GM18519 (cell line): ENCODE measurements around the gene UBE2H.
"Not testable (repeated sequence)": the region's sequence is repeated elsewhere in the genome, so short reads cannot be mapped to it uniquely, and the experiment has no call there.

Experiments used
- ATAC-seq: cut with Tn5 transposase; IDR thresholded peaks from one replicate; pipeline ENCODE4 v1.9.1; 2021; ENCODE audit warnings: mild to moderate bottlenecking, moderate library complexity; ENCODE audit not compliant: unreplicated experiment, low FRiP score

Gene UBE2H

DNA sequence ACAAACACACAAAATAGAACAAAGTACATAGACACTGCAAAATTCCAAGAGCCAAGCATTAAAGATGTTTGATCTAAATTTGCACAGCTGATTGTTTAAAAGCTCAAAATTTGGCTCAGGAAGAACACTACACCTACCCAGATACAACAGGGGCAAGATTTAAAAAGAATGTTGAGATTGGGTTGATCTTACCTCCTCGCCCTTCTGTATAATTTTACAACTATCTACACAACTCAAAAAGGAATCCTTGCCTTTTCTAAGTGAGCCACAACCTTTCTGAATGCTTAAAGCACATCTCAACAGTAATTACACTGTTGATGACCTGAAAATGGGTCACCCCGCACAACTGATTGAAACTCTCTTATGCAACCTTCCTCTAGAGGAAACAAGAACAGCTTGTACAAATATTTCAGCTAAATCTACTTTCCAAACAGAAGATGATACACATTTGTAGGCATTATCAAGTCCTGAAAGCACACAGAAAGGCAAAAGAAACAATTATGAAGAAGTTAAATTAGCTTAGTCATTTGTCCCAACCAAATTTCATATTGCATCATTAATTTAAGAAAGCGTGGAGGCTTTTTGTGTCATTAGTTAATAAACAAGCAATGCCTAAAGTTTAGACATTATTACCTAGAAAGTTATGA is 75.5 kb downstream of the UBE2H start:
- no peak for ATAC-seq

GRCh38 chr7:129875745-129876411 is 76.9 kb downstream of the UBE2H start:
- ATAC-seq: no peak

- ATAC-seq: no peak
These were observed 77.6 kb downstream of the UBE2H start for GRCh38 chr7:129875160-129875559.

DNA sequence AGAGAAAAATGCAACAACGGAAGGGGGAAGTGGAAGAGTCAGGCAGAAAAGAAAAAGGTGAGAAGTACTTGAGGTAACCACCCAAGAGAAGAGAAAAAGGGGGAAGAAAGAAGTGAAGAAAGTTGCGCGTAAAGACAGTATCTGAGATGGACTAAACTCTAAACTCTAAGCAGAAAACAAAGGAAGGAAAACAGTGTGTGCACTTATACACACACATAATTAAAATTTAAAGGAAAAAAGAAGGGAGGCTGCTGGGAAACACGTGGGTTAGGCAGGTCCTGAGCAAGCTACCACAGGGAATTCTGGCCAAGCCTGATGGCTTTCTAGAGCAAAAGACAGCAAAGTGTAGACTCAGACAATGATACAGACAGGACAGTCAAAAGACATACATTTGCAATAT is 78.0 kb downstream of the UBE2H start:
- no peak for ATAC-seq

DNA sequence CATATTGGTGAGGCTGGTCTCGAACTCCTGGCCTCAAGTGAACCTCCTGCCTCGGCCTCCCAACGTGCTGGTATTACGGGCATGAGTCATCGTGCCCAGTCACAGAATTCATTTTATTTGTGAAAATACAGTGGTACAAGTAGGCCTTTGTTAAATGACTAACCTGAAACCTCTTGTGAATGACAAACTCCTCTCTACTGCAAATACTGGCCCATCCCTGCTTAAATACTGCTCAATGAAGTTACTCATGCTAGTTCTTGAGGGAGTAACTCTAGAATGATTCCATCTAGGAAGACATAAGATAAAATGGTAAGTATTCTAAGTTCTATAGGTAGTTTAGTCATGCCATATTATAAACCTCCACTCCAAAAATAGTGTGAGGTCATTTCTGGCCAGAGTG is 80.7 kb downstream of the UBE2H start:
- no peak for ATAC-seq

DNA sequence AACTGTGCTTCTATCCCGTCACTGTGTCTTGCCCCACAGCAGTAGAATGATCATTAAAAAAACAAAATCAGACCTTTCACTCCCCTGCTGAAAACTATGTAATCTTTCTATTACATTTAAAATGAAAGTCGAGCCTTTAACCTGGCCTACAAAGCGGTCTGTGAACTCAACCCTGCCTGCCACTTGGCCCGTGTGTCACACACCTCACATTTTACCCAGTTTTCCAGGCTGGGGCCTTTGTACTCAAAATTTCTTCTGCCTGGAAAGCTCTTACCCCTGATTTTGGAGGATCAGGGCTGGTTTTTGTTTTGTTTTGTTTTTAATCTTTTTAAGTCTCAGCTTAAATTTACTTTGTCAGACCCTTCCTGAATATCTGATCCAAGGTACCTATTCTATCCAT is 82.1 kb downstream of the UBE2H start:
- ATAC-seq: no peak

- no peak for ATAC-seq
These were observed 86.5 kb downstream of the UBE2H start for GRCh38 chr7:129866251-129866650.

- ATAC-seq: no peak
These were observed 86.9 kb downstream of the UBE2H start for GRCh38 chr7:129865925-129866201.

DNA sequence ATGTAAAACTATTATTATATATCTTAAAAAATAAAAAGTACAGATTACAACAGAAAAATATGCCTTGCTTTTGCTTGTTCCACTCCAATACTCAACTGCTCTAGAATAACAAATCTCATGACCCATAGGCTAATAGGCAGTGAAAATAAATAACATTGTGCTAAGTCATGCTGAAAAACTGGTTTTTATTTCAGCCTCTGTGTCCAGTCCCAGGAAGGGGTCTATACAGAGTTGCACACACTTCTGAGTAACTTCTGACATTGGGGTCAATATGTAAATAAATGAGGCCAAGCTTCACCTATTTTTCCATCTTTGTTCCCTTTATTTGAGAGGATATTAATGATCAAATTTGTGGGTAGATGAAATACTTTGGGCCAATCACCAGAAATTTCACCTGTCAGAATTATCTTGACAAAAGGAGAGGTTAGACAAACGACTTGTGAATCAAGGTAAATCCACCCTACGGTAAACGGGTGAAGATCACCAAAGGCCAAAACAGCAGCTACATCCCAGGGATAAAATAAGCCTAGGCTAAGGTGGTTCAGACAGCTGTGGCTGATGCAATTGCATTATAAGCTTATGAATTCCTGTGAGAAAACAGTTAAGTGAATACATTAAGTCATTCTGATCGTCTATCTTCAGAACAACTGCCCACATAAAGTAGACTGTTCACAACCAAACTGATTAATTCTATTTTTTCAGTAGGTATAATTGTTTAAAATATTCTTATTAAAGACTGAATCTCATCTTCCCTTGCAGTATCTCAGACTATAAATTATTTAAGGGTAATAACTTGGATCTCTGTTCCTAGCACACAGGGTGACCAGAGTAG is 87.5 kb downstream of the UBE2H start:
- ATAC-seq: no peak

DNA sequence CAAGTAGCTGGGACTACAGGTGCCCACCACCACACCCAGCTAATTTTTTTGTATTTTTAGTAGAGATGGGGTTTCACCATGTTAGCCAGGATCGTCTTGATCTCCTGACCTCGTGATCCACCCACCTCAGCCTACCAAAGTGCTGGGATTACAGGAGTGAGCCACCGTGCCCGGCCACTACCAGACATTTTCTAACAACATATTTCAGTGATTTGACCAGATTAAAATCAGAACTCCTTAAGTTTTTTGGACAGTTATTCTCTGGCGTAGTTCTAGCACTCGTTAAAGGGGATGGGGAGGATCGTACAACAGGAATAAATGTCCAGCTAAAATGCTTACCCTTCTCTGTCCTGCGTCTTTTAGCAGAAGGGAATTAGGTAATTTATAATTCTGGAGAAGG is 88.1 kb downstream of the UBE2H start:
- not testable (repeated sequence) for ATAC-seq

DNA sequence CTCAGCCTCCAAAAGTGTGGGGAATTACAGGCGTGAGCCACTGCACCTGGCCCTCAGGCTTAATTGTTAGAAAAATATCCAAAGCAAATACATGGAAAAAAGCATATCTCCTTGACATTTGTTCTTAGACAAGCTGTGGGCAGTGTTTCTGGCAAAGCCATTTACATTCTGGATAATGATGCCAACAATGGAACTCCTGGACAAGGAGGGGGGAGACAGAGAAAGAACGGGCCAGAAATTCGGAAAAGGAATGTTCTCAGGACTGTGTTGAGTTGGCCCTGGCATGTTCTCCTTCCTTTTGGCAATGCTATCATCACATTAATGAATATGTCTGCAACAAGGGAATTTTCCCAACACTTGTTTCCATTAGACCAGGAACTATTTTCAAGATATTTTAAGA is 88.7 kb downstream of the UBE2H start:
- no peak for ATAC-seq

DNA sequence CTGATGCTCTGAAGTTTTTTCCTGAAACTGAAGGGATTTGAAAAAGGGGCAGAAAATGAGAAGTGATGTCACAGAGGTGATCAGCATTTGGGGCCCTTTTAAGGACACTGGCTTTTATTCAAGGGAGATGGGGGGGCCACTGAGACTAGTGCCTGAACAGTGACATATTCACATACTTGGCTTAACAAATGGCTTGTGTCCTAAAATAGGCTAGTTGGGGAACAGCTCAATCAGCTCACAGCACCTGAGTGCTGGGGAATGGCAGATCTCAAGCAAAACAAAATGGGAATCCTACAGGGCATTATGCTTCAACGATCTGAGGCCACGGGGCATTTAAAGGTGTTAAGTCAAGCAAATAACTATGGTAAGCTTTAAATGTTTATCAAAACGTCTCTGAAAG is 90.1 kb downstream of the UBE2H start:
- no peak for ATAC-seq

DNA sequence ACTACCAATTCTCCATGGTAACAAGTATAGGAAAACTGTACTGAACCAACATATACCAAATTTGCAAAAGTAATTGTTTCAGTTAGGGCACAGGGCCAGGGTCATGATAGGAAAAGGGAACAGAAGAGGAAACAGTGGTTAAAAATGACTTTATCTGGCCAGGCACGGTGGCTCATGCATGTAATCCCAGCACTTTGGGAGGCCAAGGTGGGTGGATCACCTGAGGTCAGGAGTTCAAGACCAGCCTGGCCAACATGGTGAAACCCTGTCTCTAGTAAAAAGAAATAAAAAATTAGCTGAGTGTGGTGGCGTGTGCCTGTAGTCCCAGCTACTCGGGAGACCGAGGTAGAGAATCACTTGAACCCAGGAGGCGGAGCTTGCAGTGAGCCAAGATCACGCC is 92.0 kb downstream of the UBE2H start:
- ATAC-seq: not testable (repeated sequence)

- no peak for ATAC-seq
These were observed 93.6 kb downstream of the UBE2H start for GRCh38 chr7:129859183-129859582.

DNA sequence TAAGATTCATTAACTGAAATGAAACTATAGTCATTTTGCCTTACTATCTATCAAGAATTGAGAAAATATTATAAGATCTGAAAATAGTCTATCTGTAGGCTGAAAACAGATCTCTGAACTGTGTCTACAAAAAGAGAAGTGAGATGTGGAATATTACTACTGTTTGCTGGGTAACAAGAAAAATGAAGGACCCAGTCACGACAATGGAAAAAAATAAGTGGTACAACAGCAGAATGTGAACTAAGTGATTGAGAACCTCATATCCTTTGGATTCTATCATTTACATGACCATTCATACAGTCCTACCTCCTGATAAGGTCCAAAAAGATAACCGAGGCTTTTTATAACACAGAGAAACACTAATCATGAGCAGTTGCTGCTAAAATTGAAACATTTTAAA is 94.3 kb downstream of the UBE2H start:
- no peak for ATAC-seq

DNA sequence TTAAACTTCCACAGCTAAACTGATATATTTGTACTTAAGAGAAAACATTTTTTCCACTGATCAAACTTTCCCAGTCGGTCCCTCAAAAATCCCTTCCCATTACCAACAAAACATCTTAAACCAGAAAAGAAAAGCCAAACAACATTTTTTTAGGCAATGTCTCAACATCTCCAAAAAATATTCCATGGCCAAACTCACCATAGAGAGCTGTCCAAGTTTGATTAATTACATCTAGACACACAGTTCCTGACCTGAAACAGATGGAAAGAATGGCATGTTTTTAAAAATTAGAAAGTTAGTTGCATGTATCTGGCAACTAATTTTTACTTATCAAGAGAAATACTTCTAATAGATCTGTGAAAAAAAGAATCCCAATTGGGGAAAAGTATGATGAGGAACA is 95.4 kb downstream of the UBE2H start:
- ATAC-seq: no peak

DNA sequence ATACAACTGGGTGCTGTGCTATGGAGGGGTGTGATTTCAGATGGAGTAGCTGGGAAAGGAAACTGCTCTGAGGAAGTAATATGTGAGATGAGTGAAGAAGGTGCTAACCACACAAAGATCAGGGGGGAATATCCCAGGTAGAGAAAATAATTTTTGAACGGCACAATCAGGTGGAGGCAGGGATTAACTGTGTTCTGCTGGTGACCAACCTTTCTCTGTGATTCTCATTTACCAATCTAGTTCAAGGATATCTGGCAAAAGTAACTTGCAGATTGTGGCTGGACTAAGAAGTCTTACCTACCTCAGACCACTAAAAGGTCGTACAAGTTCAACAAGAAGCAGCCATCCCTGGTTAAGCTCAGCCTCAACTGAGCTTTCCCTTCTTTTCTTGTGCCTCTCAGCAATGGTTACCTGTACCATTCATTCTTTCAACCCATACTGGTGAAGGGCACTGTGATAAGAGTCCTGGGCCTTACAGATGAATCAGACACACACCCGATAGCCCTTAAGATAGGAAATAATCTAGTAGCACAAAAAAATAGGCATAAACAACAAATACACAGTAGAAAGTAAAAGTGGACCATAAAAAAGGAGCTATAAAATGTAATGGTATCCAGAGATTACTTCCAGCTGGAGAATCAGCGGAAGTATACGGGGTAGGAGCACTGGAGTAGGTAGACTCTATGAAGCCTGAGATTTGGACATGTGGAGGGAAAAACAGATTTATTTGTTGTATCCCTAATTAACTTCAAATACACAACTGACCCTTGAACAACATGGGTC is 96.6 kb downstream of the UBE2H start:
- ATAC-seq: no peak

GRCh38 chr7:129855234-129855673 is 97.5 kb downstream of the UBE2H start:
- no peak for ATAC-seq

DNA sequence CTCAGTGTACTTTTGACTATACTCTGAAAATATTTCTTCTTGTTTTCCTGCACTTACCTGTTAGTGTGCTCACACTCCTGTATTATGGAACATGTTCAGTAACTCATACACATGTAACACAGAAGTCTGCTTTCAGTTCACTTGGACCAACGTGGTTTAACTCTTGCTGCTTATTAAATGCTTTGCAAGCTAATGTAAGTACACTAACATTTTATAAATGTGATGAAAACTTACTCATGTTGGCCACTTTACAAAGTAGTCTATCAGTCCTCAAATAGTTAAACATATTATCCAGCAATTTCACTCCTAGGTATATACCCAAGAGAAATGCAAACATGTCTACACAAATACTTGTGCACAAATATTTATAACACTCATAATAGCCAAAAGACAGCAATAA is 98.4 kb downstream of the UBE2H start:
- ATAC-seq: no peak

- no peak for ATAC-seq
These were observed 99.0 kb downstream of the UBE2H start for GRCh38 chr7:129853661-129854268.

- ATAC-seq: no peak
These were observed 101.0 kb downstream of the UBE2H start for GRCh38 chr7:129851809-129852208.
